Esophagus squamous epithelium (tissue), 5 donors: ENCODE results near the gene NVL. TPM values are rescaled to one million over a fixed set of nuclear protein-coding genes. Genes with fewer than 3 reads are reported as not detected.

ENCODE experiments used
- DNase-seq: peaks from one replicate; lab custom pipeline; 2025; lab: John Stamatoyannopoulos, UW
- H3K27ac ChIP-seq, 4 donors: fragments of 200-600 bp; sonication (generic); one replicate each; pipeline ENCODE4 v1.5.1; 2016 to 2019; ENCODE audit warnings: mild to moderate bottlenecking in 1 of 4
- H3K27me3 ChIP-seq, 4 donors: fragments of 200-600 bp; sonication (generic); 1 replicate in 3 of 4; 2 replicates in 1 of 4; pipeline versions ENCODE4 v1.5.1 to v1.6.0; 2017 to 2021; ENCODE audit warnings: antibody characterized with exemption in 1 of 4
- H3K36me3 ChIP-seq, 3 donors: fragments of 200-600 bp; sonication (generic); one replicate each; pipeline ENCODE4 v1.5.1; 2016 to 2019
- H3K4me1 ChIP-seq, 3 donors: fragments of 200-600 bp; sonication (generic); one replicate each; pipeline ENCODE4 v1.5.1; 2017 to 2019
- H3K4me3 ChIP-seq, 4 donors: fragments of 200-600 bp; sonication (generic); 1 replicate in 3 of 4; 2 replicates in 1 of 4; pipeline ENCODE4 v1.5.1; 2016 to 2019; ENCODE audit warnings: mild to moderate bottlenecking in 2 of 4, moderate library complexity in 1 of 4
- H3K9me3 ChIP-seq, 3 donors: fragments of 200-600 bp; sonication (generic); one replicate each; pipeline ENCODE4 v1.5.1; 2016 to 2019
- POLR2A ChIP-seq, 4 donors: fragments of 450-650 bp; IDR thresholded peaks; one replicate each; pipeline ENCODE4 v1.6.1; 2017; ENCODE audit warnings: antibody characterized with exemption in 4 of 4, mild to moderate bottlenecking in 4 of 4, moderate library complexity in 3 of 4
- WGBS, 2 donors: methylation state at CpG; one replicate each; pipeline ENCODE4 v1.1.5; 2018; 5-methylcytosine and 5-hydroxymethylcytosine counted together
- intact Hi-C: fragments of 100-400 bp; cut with DNase I; formaldehyde crosslinking; loops from one replicate; pipeline ENCODE4 v1.15.0; 2022
- small RNA-seq, 4 donors: library from RNA; depleted of rRNA; stranded (forward); fragments of <200 nt; gene quantifications; one replicate each; pipeline ENCODE3, GENCODE V24; 2016
- total RNA-seq, 4 donors: library from RNA; depleted of rRNA; stranded (reverse); fragments of >200 nt; gene quantifications; one replicate each; pipeline ENCODE4 v1.1.0, GENCODE V29; 2016
- TF ChIP-seq, protein P1 (sequence below), 6 experiments: fragments of 450-650 bp in 4 of 6; fragments of 200-600 bp in 2 of 6; sonication (generic) in 2 of 6; IDR thresholded peaks; one replicate each; pipeline ENCODE4 v1.5.1; 2016 to 2019; ENCODE audit warnings: antibody characterized with exemption in 6 of 6, mild to moderate bottlenecking in 4 of 6, moderate library complexity in 4 of 6
- donor health status: DM: yes; HTN: yes; CAD: no.

The NVL gene
- total RNA-seq, 4 donors from 2014 or later = 10.5 to 27.7 (median 22.0) TPM

DNA sequence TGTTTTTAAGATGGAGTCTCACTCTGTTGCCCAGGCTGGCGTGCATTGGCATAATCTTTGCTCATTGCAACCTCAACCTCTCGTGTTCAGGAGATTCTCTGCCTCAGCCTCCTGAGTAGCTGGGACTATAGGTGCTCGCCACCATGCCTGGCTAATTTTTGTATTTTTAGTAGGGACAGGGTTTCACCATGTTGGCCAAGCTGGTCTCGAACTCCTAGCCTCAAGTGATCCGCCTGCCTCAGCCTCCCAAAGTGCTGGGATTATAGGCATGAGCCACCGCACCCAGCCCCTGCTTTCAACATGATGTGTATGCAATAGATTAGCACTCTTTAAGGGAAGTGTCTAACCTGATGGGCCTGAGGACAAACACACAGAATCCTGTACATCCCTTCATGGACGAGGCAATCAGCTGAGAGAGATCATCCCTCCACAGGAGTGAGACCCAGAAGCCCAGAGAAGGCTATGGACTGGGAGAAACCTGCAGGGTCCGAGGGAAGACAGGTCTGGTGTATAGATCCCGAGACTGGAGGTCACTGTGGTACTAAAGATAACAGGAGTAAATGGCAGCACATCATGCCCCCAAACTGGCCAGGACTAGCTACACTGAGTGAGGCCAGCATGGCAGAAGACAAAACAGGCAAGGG is 152.5 kb downstream of the NVL start:
- intact Hi-C loops = no loop called here
- DNase-seq = no peak
- H3K4me3 ChIP-seq = no peak overlapping the region
- 87 to 89% methylated on average over 4 to 8 of the region's 9 CpGs for WGBS, 2 donors
- H3K27me3 ChIP-seq = no peaks in the 10 kb centered on the region
- peaks cover 11 to 72% (median 15%) of the 10 kb centered on the region in 3 donors for H3K4me1 ChIP-seq
- no peaks in the 10 kb centered on the region for H3K36me3 ChIP-seq
- no peaks in the 10 kb centered on the region for H3K9me3 ChIP-seq
- TF ChIP-seq, protein P1, sequence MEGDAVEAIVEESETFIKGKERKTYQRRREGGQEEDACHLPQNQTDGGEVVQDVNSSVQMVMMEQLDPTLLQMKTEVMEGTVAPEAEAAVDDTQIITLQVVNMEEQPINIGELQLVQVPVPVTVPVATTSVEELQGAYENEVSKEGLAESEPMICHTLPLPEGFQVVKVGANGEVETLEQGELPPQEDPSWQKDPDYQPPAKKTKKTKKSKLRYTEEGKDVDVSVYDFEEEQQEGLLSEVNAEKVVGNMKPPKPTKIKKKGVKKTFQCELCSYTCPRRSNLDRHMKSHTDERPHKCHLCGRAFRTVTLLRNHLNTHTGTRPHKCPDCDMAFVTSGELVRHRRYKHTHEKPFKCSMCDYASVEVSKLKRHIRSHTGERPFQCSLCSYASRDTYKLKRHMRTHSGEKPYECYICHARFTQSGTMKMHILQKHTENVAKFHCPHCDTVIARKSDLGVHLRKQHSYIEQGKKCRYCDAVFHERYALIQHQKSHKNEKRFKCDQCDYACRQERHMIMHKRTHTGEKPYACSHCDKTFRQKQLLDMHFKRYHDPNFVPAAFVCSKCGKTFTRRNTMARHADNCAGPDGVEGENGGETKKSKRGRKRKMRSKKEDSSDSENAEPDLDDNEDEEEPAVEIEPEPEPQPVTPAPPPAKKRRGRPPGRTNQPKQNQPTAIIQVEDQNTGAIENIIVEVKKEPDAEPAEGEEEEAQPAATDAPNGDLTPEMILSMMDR (IDR thresholded peaks at IDR 0.05) = no peak
- no peak for TF ChIP-seq POLR2A (IDR thresholded peaks at IDR 0.05)
- no peak overlapping the region for H3K27ac ChIP-seq

Small RNAs within 50 kb of the gene (small RNA-seq; reads per million reads assigned to genes)
- gene MIR320B2 (0 to 0.82 (median 0.15) reads per million in 4 donors), gene RF00139 (0 to 0.41 (median 0.12) reads per million in 4 donors), gene RNU6-1008P (0 reads per million in 4 donors)

Other genes starting within 250 kb of the NVL start
- 10 to 100 TPM; 25.2 to 34.3 (median 31.5) TPM for gene FBXO28, start 216.1 kb downstream of the NVL start, total RNA-seq
- 10 to 100 TPM; 50.2 to 93.3 (median 67.8) TPM for gene DEGS1, start 146.9 kb downstream of the NVL start, total RNA-seq
- gene CNIH4, start 26.7 kb upstream of the NVL start, total RNA-seq = 10 to 100 TPM; 19.1 to 51.7 (median 34.0) TPM
- gene WDR26, start 104.6 kb upstream of the NVL start, total RNA-seq = 100 to 1,000 TPM in 1 of 4 donors, 10 to 100 TPM in 3; 38.3 to 111 (median 61.9) TPM